Activated CD4-positive, alpha-beta T cell treated with anti-CD3 and anti-CD28 coated beads, Interleukin-10, Interleukin-2, amounts not matched to agents 100 ng/mL and 50 ng/mL, durations not matched to agents 16 hours and 8 hours (primary cell): ENCODE data around the gene LRRC8D.
A peak's percentile ranks its signal among the peaks of the same experiment; 100 is the strongest.

Source experiments
- DNase-seq: peaks from one replicate; pipeline ENCODE4 v3.0.0-alpha.2; 2020

LRRC8D gene

GRCh38 chr1:89834083-89834704 is 13.4 kb downstream of the LRRC8D start:
- no peak for DNase-seq

GRCh38 chr1:89836252-89837035 is 15.6 kb downstream of the LRRC8D start:
- no peak for DNase-seq

- no peak for DNase-seq
Observed at GRCh38 chr1:89837036-89837481, 16.2 kb downstream of the LRRC8D start.

GRCh38 chr1:89837510-89837909 is 16.7 kb downstream of the LRRC8D start:
- no peak for DNase-seq

GRCh38 chr1:89839516-89839915 is 18.7 kb downstream of the LRRC8D start:
- DNase-seq, result peak; percentile 23

- DNase-seq, result no peak
Observed at GRCh38 chr1:89841507-89841906, 20.7 kb downstream of the LRRC8D start.

GRCh38 chr1:89842567-89843272 is 21.9 kb downstream of the LRRC8D start:
- no peak for DNase-seq

- peak; percentile 90 for DNase-seq
Observed at GRCh38 chr1:89843273-89844130, 22.7 kb downstream of the LRRC8D start.

GRCh38 chr1:89844241-89844807 is 23.5 kb downstream of the LRRC8D start:
- DNase-seq, result peak; percentile 52

GRCh38 chr1:89844860-89845259 is 24.0 kb downstream of the LRRC8D start:
- DNase-seq, result peak; percentile 44

GRCh38 chr1:89847191-89847729 is 26.4 kb downstream of the LRRC8D start:
- DNase-seq, result peak; percentile 18

GRCh38 chr1:89850844-89851415 is 30.1 kb downstream of the LRRC8D start:
- DNase-seq, result no peak

GRCh38 chr1:89854140-89854539 is 33.3 kb downstream of the LRRC8D start:
- no peak for DNase-seq

- DNase-seq, result peak; percentile 78
Observed at GRCh38 chr1:89855413-89856123, 34.7 kb downstream of the LRRC8D start.

- DNase-seq, result no peak
Observed at GRCh38 chr1:89863165-89863830, 42.5 kb downstream of the LRRC8D start.

GRCh38 chr1:89865498-89866382 is 44.9 kb downstream of the LRRC8D start:
- no peak for DNase-seq

GRCh38 chr1:89866568-89866967 is 45.7 kb downstream of the LRRC8D start:
- DNase-seq, result no peak

GRCh38 chr1:89870998-89871397 is 50.2 kb downstream of the LRRC8D start:
- DNase-seq, result no peak

- no peak for DNase-seq
Observed at GRCh38 chr1:89871768-89872473, 51.1 kb downstream of the LRRC8D start.
